Neuronal stem cell (in vitro differentiated cells): ENCODE results near the gene UNC13B.

Experiments
- DNase-seq: peaks from one replicate; pipeline ENCODE4 v3.0.0-alpha.2; 2013; ENCODE audit warnings: low spot score
- H2AFZ ChIP-seq: one replicate; pipeline ENCODE4 v1.6.1; 2013; ENCODE audit warnings: mild to moderate bottlenecking, low read length, inconsistent platforms
- H2AK5ac ChIP-seq: 2 replicates; pipeline ENCODE4 v1.6.1; 2013; ENCODE audit warnings: low read depth, mild to moderate bottlenecking, inconsistent platforms, low read length, moderate library complexity, mixed read lengths
- H2BK120ac ChIP-seq: 2 replicates; pipeline ENCODE4 v1.6.1; 2013; ENCODE audit warnings: low read depth, mild to moderate bottlenecking, inconsistent platforms, low read length, moderate library complexity, mixed read lengths
- H2BK12ac ChIP-seq: one replicate; pipeline ENCODE4 v1.6.1; 2013; ENCODE audit warnings: low read length, inconsistent platforms
- H2BK15ac ChIP-seq: 2 replicates; pipeline ENCODE4 v1.6.1; 2013; ENCODE audit warnings: mild to moderate bottlenecking, low read length, inconsistent platforms, mixed read lengths
- H2BK5ac ChIP-seq: one replicate; pipeline ENCODE4 v1.6.1; 2013; ENCODE audit warnings: inconsistent platforms, mild to moderate bottlenecking, low read length, moderate library complexity
- H3K14ac ChIP-seq: one replicate; pipeline ENCODE4 v1.6.1; 2013; ENCODE audit warnings: low read length, inconsistent platforms
- H3K18ac ChIP-seq: 2 replicates; pipeline ENCODE4 v1.6.1; 2013; ENCODE audit warnings: low read length, inconsistent platforms
- H3K23ac ChIP-seq: 2 replicates; pipeline ENCODE4 v1.6.1; 2013; ENCODE audit warnings: low read depth, mild to moderate bottlenecking, mixed read lengths, low read length, inconsistent platforms; ENCODE audit not compliant: poor library complexity
- H3K27ac ChIP-seq: replicated peaks from 3 replicates; pipeline ENCODE4 v1.5.1; 2013; ENCODE audit warnings: low read length, inconsistent platforms
- H3K27me3 ChIP-seq, 3 experiments: 2 replicates each; pipeline ENCODE4 v1.6.1; 2013; ENCODE audit warnings: low read length in 3 of 3, mild to moderate bottlenecking in 2 of 3, inconsistent platforms in 1 of 3, low read depth in 1 of 3, mixed read lengths in 1 of 3, moderate library complexity in 1 of 3; ENCODE audit not compliant: control insufficient read depth in 3 of 3, insufficient read depth in 3 of 3
- H3K36me3 ChIP-seq, 2 donors: replicated peaks in 1 of 2; 2 replicates each; pipeline ENCODE4 v1.6.1; 2013; ENCODE audit warnings: low read length in 2 of 2; ENCODE audit not compliant: control insufficient read depth in 2 of 2, insufficient read depth in 2 of 2
- H3K4ac ChIP-seq: 2 replicates; pipeline ENCODE4 v1.6.1; 2013; ENCODE audit warnings: inconsistent platforms, mild to moderate bottlenecking, low read length, moderate library complexity
- H3K4me1 ChIP-seq, 2 donors: 1 replicate in 1 of 2; 2 replicates in 1 of 2; pipeline ENCODE4 v1.6.1; 2013; ENCODE audit warnings: low read length in 2 of 2, low read depth in 1 of 2; ENCODE audit not compliant: control insufficient read depth in 2 of 2, insufficient read depth in 1 of 2
- H3K4me2 ChIP-seq: one replicate; pipeline ENCODE4 v1.6.1; 2013; ENCODE audit warnings: mild to moderate bottlenecking, low read length, inconsistent platforms; ENCODE audit not compliant: insufficient read depth, poor library complexity, severe bottlenecking
- H3K4me3 ChIP-seq, 2 donors: 2 replicates each; pipeline ENCODE4 v1.5.1; 2013; ENCODE audit warnings: low read length in 2 of 2, mild to moderate bottlenecking in 2 of 2, inconsistent platforms in 1 of 2, moderate library complexity in 1 of 2
- H3K79me1 ChIP-seq: one replicate; pipeline ENCODE4 v1.6.1; 2013; ENCODE audit warnings: low read depth, mild to moderate bottlenecking, inconsistent platforms, low read length, moderate library complexity
- H3K9ac ChIP-seq: one replicate; pipeline ENCODE4 v1.6.1; 2013; ENCODE audit warnings: mild to moderate bottlenecking, low read depth, low read length, inconsistent platforms; ENCODE audit not compliant: poor library complexity
- H3K9me3 ChIP-seq, 2 donors: replicated peaks in 1 of 2; 2 replicates each; pipeline versions ENCODE3 to v1.6.1; 2013; ENCODE audit warnings: low read length in 2 of 2, mild to moderate bottlenecking in 2 of 2, inconsistent platforms in 1 of 2, low read depth in 1 of 2, mixed read lengths in 1 of 2, moderate library complexity in 1 of 2; ENCODE audit not compliant: control insufficient read depth in 2 of 2, insufficient read depth in 1 of 2
- H4K8ac ChIP-seq: one replicate; pipeline ENCODE4 v1.6.1; 2013; ENCODE audit warnings: low read depth, mild to moderate bottlenecking, inconsistent platforms, low read length, moderate library complexity
- H4K91ac ChIP-seq: one replicate; pipeline ENCODE4 v1.6.1; 2013; ENCODE audit warnings: low read length, low read depth, mild to moderate bottlenecking, inconsistent platforms; ENCODE audit not compliant: poor library complexity
- WGBS, 2 donors: extraction: QIAGEN DNeasy Blood & Tissue Kit; methylation state at CpG; one replicate each; pipeline ENCODE4 v1.1.7; 2013; ENCODE audit warnings: missing lambda C conversion rate in 2 of 2, mixed read lengths in 1 of 2; ENCODE audit not compliant: insufficient read length in 2 of 2, insufficient replicate concordance in 1 of 2; ENCODE audit errors: extremely low coverage in 2 of 2; 5-methylcytosine and 5-hydroxymethylcytosine counted together

UNC13B gene

DNA sequence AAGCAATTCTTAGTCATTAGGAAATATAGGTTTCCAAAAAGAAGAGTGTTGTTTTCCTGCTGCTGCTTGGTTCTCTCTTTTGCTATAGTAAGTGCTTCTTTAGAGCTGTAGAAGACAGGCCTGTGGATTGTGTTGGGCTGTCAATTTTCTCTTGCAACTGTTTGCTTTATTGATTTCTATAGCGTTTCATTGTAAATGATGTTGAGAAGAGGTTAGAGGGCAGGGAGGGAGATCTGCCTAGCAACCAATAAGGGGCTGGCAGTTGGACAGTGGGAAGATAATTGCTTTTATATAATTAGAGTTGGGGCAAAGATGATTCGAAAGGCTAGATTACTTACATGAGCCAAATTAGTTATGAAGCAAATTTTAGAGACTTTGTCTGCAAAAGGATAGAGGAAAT lies 11.1 kb downstream of the UNC13B start:
- Histone ChIP-seq H4K91ac (no peak overlapping the region), H3K18ac (no peak overlapping the region), H3K9ac (no peak overlapping the region), H3K4me2 (no peak overlapping the region), H3K27ac (no peak overlapping the region), H2AK5ac (no peak overlapping the region), H3K4me3 (no peak overlapping the region), H3K4ac (no peak overlapping the region), H3K23ac (no peak overlapping the region), H2BK12ac (no peak overlapping the region), H2BK15ac (no peak overlapping the region), H3K14ac (no peak overlapping the region), H3K9me3 (no peaks in the 10 kb centered on the region), H4K8ac (no peak overlapping the region), H3K79me1 (peaks cover 3% of the 10 kb centered on the region), H2BK5ac (no peak overlapping the region), H2BK120ac (no peak overlapping the region), H2AFZ (no peak overlapping the region), H3K27me3 (no peaks in the 10 kb centered on the region), H3K4me1 (peaks cover 0 to 4% of the 10 kb centered on the region in 2 donors), H3K36me3 (no peaks in the 10 kb centered on the region)
- WGBS, 2 donors = no CpG with 5 or more reads among the region's 2 CpGs
- DNase-seq = no peak

DNA sequence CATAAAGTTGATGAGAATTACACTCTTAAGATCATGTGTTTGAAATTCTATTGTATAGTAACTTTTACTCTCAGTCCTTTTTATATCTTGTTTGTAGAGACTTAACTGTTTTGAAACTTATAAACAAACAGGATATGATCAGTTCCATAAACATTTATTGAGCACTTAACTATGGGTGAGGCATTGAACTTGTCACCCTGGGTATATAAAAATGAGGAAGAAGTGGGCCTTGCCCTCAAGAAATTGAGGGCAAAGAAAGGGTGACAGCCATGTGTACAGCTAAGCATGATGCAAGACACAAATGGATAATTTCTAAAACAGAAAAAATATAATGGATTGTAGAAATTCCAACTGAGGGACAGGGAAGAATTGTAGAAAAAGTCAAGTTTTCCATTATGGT lies 15.7 kb downstream of the UNC13B start:
- H3K79me1 ChIP-seq = peaks cover 3% of the 10 kb centered on the region
- H3K36me3 ChIP-seq = no peaks in the 10 kb centered on the region
- peaks cover 3 to 12% of the 10 kb centered on the region in 2 donors for H3K9me3 ChIP-seq
- no peak overlapping the region for H3K9ac ChIP-seq
- H3K27me3 ChIP-seq = no peaks in the 10 kb centered on the region
- DNase-seq = no peak
- no peak overlapping the region for H2BK120ac ChIP-seq
- no peak overlapping the region for H3K18ac ChIP-seq
- no peak overlapping the region for H3K27ac ChIP-seq
- no peak overlapping the region for H2BK15ac ChIP-seq
- no peak overlapping the region for H3K4me3 ChIP-seq
- H3K4me1 ChIP-seq = peaks cover 0 to 3% of the 10 kb centered on the region in 2 donors
- no peak overlapping the region for H4K91ac ChIP-seq
- no peak overlapping the region for H3K14ac ChIP-seq
- H2AFZ ChIP-seq = no peak overlapping the region
- H2BK5ac ChIP-seq = no peak overlapping the region
- no peak overlapping the region for H3K4me2 ChIP-seq
- no peak overlapping the region for H3K4ac ChIP-seq
- H2BK12ac ChIP-seq = no peak overlapping the region
- H3K23ac ChIP-seq = no peak overlapping the region
- H4K8ac ChIP-seq = no peak overlapping the region
- no peak overlapping the region for H2AK5ac ChIP-seq

DNA sequence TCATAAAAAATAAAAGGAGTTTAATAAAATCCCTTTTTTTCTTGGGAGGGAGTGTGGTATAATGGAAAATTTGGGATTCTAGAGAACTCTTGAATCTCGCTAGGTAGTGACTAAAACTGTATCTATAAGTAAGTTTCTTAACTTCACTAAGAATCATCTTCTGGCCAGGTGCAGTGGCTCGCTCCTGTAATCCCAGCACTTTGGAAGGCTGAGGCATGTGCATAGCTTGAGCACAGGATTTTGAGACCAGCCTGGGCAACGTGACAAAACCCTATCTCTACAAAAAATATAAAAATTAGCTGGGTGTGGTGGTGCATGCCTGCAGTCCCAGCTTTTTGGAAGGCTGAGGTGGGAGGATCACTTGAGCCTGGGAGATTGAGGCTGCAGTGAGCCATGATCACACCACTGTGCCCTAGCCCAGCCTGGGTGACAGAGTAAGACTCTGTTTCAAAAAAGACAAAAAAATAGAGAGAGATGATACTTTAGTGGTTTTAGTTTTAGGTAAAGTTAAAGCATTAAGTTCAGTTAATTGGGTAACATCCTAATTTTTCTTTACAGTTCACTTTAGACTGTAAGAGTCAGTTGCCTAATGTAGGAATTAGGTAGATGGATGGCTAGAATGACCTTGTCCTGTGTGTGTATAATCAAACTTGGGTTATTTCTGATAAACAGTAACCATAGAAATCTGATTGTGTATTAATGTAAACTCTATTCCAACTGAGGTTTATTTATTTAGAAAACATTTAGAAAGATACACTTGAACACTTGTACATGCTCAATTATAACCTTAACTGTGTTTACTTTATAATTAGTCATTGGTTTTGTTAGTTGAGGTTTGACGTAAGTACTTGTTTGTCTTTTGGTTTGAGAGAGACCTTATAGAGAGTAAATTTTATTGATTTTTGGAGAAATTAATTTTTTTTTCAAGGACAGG lies 17.8 kb downstream of the UNC13B start:
- Histone ChIP-seq H3K36me3 (no peaks in the 10 kb centered on the region), H3K14ac (no peak overlapping the region), H2AFZ (no peak overlapping the region), H2BK15ac (no peak overlapping the region), H2BK120ac (no peak overlapping the region), H3K27me3 (no peaks in the 10 kb centered on the region), H2BK12ac (no peak overlapping the region), H3K79me1 (peaks cover 2% of the 10 kb centered on the region), H3K23ac (no peak overlapping the region), H3K4ac (no peak overlapping the region), H2BK5ac (no peak overlapping the region), H3K27ac (no peak overlapping the region), H3K4me2 (no peak overlapping the region), H4K91ac (no peak overlapping the region), H3K9me3 (peaks cover 3 to 12% of the 10 kb centered on the region in 2 donors), H2AK5ac (no peak overlapping the region), H4K8ac (no peak overlapping the region), H3K4me3 (no peak overlapping the region), H3K4me1 (no peaks in the 10 kb centered on the region), H3K9ac (no peak overlapping the region), H3K18ac (no peak overlapping the region)
- no peak for DNase-seq
- 100% methylated on average over 1 of the region's 4 CpGs; no CpG with 5 or more reads in 1 of the 2 donors for WGBS, 2 donors

DNA sequence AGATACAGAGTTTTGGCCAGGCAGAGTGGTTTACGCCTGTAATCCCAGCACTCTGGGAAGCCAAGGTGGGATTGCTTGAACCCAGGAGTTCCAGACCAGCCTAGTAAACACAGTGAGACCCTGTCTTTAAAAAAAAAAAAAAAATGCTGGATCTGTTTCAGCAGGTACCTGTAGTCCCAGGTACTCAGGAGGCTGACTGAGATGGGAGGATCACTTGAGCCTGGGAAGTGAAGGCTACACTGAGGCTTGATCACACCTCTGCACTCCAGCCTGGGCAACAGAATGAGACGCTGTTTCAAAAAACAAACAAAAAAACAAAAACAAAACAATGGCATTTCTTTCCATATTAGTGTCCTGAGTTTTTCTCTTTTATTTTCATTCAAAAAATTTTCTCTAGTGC lies 19.0 kb downstream of the UNC13B start:
- H3K9me3 ChIP-seq = peaks cover 7 to 19% of the 10 kb centered on the region in 2 donors
- no peak overlapping the region for H4K91ac ChIP-seq
- H3K4me2 ChIP-seq = no peak overlapping the region
- no peak overlapping the region for H2BK5ac ChIP-seq
- no peaks in the 10 kb centered on the region for H3K36me3 ChIP-seq
- no peak overlapping the region for H4K8ac ChIP-seq
- no peak overlapping the region for H3K4me3 ChIP-seq
- H2BK12ac ChIP-seq = no peak overlapping the region
- no peak overlapping the region for H3K4ac ChIP-seq
- no peak overlapping the region for H3K14ac ChIP-seq
- no peak overlapping the region for H2AK5ac ChIP-seq
- no peak overlapping the region for H3K27ac ChIP-seq
- WGBS, 2 donors = no CpG with 5 or more reads among the region's 2 CpGs
- no peak overlapping the region for H3K23ac ChIP-seq
- no peak overlapping the region for H3K18ac ChIP-seq
- H3K27me3 ChIP-seq = no peaks in the 10 kb centered on the region
- no peak overlapping the region for H2AFZ ChIP-seq
- no peak overlapping the region for H2BK15ac ChIP-seq
- H3K9ac ChIP-seq = no peak overlapping the region
- H3K79me1 ChIP-seq = no peaks in the 10 kb centered on the region
- no peak for DNase-seq
- H3K4me1 ChIP-seq = no peaks in the 10 kb centered on the region
- no peak overlapping the region for H2BK120ac ChIP-seq
